GM12874 (cell line): ENCODE data around the gene IL1RAPL1.

Experiments used
- CTCF ChIP-seq: IDR thresholded peaks from 2 replicates; pipeline ENCODE4 v1.5.1; 2011; ENCODE audit warnings: low read depth, mild to moderate bottlenecking, control low read depth, low read length, moderate library complexity; ENCODE audit not compliant: insufficient read depth

Gene IL1RAPL1

GRCh38 chrX:28581522-28581921 lies 5.7 kb upstream of the IL1RAPL1 start:
- no peak for TF ChIP-seq CTCF

GRCh38 chrX:28582511-28582910 lies 4.7 kb upstream of the IL1RAPL1 start:
- TF ChIP-seq CTCF = no peak

GRCh38 chrX:28584025-28584424 lies 3.2 kb upstream of the IL1RAPL1 start:
- no peak for TF ChIP-seq CTCF

- TF ChIP-seq CTCF = no peak
These were observed 1.5 kb upstream of the IL1RAPL1 start for GRCh38 chrX:28585767-28586166.

- no peak for TF ChIP-seq CTCF
These were observed 960 bp upstream of the IL1RAPL1 start for GRCh38 chrX:28586286-28586685.

- no peak for TF ChIP-seq CTCF
These were observed 1.8 kb downstream of the IL1RAPL1 start for GRCh38 chrX:28589046-28589445.

GRCh38 chrX:28590396-28590795 lies 3.1 kb downstream of the IL1RAPL1 start:
- TF ChIP-seq CTCF = no peak

GRCh38 chrX:28591542-28591941 lies 4.3 kb downstream of the IL1RAPL1 start:
- TF ChIP-seq CTCF = no peak
